ENCODE results near the gene TMEM98.

DNA sequence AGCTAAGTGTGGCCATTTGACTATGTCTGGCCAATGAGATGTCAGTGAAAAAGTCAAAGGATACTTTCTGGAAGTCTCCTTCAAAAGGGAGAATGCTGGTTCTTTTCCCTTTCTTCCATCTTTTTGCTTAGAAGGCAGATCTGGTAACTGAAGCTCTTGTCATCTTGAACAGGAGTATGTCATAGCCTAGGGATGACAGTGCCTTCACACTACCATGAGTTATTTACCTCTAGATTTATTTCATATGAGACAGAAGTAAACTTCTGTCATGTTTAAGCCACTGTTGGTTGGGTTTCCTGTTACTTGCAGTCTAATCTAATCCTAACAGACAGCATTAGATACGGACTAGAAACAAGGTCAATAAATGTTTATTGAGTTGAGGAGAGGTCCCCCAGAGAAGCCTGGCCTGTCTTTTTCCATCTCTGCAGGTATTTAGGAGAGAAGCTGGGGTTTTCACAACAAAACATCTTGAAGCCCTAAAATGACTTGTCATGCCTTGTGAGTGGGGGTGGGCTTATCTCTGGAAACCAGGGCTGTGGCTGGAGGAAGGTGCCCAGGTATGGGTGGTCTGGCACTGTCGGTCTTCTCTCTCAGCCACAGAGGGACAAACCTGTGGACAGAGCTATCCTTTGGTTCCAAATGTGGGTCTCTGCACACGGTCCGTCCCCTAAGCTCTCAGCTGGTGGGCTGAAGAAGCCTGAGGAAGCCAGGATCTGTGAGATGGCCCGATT lies 28.5 kb downstream of the TMEM98 start:
- TF ChIP-seq CEBPB (IDR thresholded peaks at IDR 0.05) (no peak), RAD21 (IDR thresholded peaks at IDR 0.05; ENCODE audit: low read depth) (no peak)
